T47D (cell line): Measurements from ENCODE around the gene MICU1.
A peak's percentile ranks its signal among the peaks of the same experiment; 100 is the strongest.
"Not testable (repeated sequence)": the region's sequence is repeated elsewhere in the genome, so short reads cannot be mapped to it uniquely, and the experiment has no call there.

Experiments used
- DNase-seq, 2 experiments: peaks; one replicate each; pipeline versions ENCODE4 v3.0.0 to v3.0.0-alpha.2; 2011 to 2012; ENCODE audit warnings: low read depth in 1 of 2, low spot score in 1 of 2
- JUND ChIP-seq: IDR thresholded peaks from 2 replicates; pipeline ENCODE4 v1.6.1; 2012; ENCODE audit warnings: low read depth
- in situ Hi-C: cut with HindIII; loops from 2 replicates; pipeline ENCODE4 v1.10.0; 2016; ENCODE audit warnings: low sequenced_read_pairs, low pct_unique_long_range_greater_than_20kb

Gene MICU1

GRCh38 chr10:72470666-72471065, 155.2 kb downstream of the MICU1 start:
- DNase-seq: no peak

GRCh38 chr10:72467064-72467463, 158.8 kb downstream of the MICU1 start:
- in situ Hi-C loops: not testable (repeated sequence)

More at GRCh38 chr10:72470666-72471065, 155.2 kb downstream of the MICU1 start:
- TF ChIP-seq JUND: no peak
- in situ Hi-C loops: no loop called here

GRCh38 chr10:72466018-72466417, 159.9 kb downstream of the MICU1 start:
- in situ Hi-C loops: no loop called here
- no peak for TF ChIP-seq JUND
- no peak for DNase-seq

More at GRCh38 chr10:72467064-72467463, 158.8 kb downstream of the MICU1 start:
- DNase-seq: not testable (repeated sequence)

GRCh38 chr10:72464438-72464837, 161.4 kb downstream of the MICU1 start:
- in situ Hi-C loops: no loop called here
- TF ChIP-seq JUND: no peak
- DNase-seq: no peak

- DNase-seq: no peak
- no peak for TF ChIP-seq JUND
- in situ Hi-C loops: no loop called here
Measured at GRCh38 chr10:72462261-72462660, 163.6 kb downstream of the MICU1 start.

- in situ Hi-C loops: no loop called here
- no peak for TF ChIP-seq JUND
- no peak for DNase-seq
Measured at GRCh38 chr10:72461085-72461484, 164.8 kb downstream of the MICU1 start.

- no peak for TF ChIP-seq JUND
- in situ Hi-C loops: no loop called here
- no peak for DNase-seq
Measured at GRCh38 chr10:72460284-72460876, 165.5 kb downstream of the MICU1 start.

- TF ChIP-seq JUND: no peak
- in situ Hi-C loops: no loop called here
- DNase-seq: no peak
Measured at GRCh38 chr10:72459301-72459700, 166.6 kb downstream of the MICU1 start.

- no peak for TF ChIP-seq JUND
- in situ Hi-C loops: no loop called here
- DNase-seq: no peak
Measured at GRCh38 chr10:72455889-72456595, 169.8 kb downstream of the MICU1 start.

- TF ChIP-seq JUND: no peak
- DNase-seq: peak in 1 of 2 experiments; percentile 84
- in situ Hi-C loops: no loop called here
Measured at GRCh38 chr10:72449941-72450441, 175.9 kb downstream of the MICU1 start.

- in situ Hi-C loops: no loop called here
- DNase-seq: no peak
- no peak for TF ChIP-seq JUND
Measured at GRCh38 chr10:72445851-72446250, 180.0 kb downstream of the MICU1 start.

- in situ Hi-C loops, DNase-seq: not testable (repeated sequence)
Measured at GRCh38 chr10:72442969-72443368, 182.9 kb downstream of the MICU1 start.

- no peak for TF ChIP-seq JUND
- in situ Hi-C loops: no loop called here
- no peak for DNase-seq
Measured at GRCh38 chr10:72435570-72435969, 190.3 kb downstream of the MICU1 start.

- in situ Hi-C loops, DNase-seq: not testable (repeated sequence)
Measured at GRCh38 chr10:72430936-72431335, 194.9 kb downstream of the MICU1 start.
